Measurements from ENCODE around the gene ZNF98.

ZNF98 gene

GRCh38 chr19:22427547-22427946 is 5.4 kb upstream of the ZNF98 start:
- CTCF ChIA-PET: no interaction called here

More at GRCh38 chr19:22427547-22427946, 5.4 kb upstream of the ZNF98 start:
- TF ChIP-seq ZNF16 (tag by site-specific recombination; IDR thresholded peaks at IDR 0.05; ENCODE audit: low read depth) (no peak), PRDM4 (tag by site-specific recombination; IDR thresholded peaks at IDR 0.05) (no peak), REPIN1 (tag by site-specific recombination; IDR thresholded peaks at IDR 0.05; ENCODE audit: low read depth) (no peak), ZNF274 (IDR thresholded peaks at IDR 0.05; ENCODE audit: low read length) (no peak), ZNF274 (tag by site-specific recombination; IDR thresholded peaks at IDR 0.05; ENCODE audit: borderline replicate concordance) (no peak), ZBTB11 (tag by site-specific recombination; conservative IDR thresholded peaks at IDR 0.05; ENCODE audit: low read depth) (no peak), ZNF362 (tag by site-specific recombination; IDR thresholded peaks at IDR 0.05) (no peak), IKZF3 (tag by site-specific recombination; IDR thresholded peaks at IDR 0.05) (no peak), ZNF202 (tag by site-specific recombination; IDR thresholded peaks at IDR 0.05; ENCODE audit: borderline replicate concordance) (no peak), ZNF776 (tag by site-specific recombination; IDR thresholded peaks at IDR 0.05; ENCODE audit: borderline replicate concordance) (no peak), ZBTB17 (tag by site-specific recombination; IDR thresholded peaks at IDR 0.05) (no peak), SCRT2 (tag by site-specific recombination; IDR thresholded peaks at IDR 0.05) (no peak), ZFP3 (tag by site-specific recombination; IDR thresholded peaks at IDR 0.05; ENCODE audit: low read depth) (no peak), KLF1 (tag by site-specific recombination; IDR thresholded peaks at IDR 0.05) (no peak), ZNF513 (tag by site-specific recombination; IDR thresholded peaks at IDR 0.05) (no peak), ZNF366 (tag by site-specific recombination; conservative IDR thresholded peaks at IDR 0.05) (no peak), SCRT1 (tag by site-specific recombination; IDR thresholded peaks at IDR 0.05; ENCODE audit: borderline replicate concordance) (no peak), ZNF623 (tag by site-specific recombination; IDR thresholded peaks at IDR 0.05) (no peak), ZNF248 (tag by site-specific recombination; IDR thresholded peaks at IDR 0.05) (no peak), ZEB2 (tag by site-specific recombination; IDR thresholded peaks at IDR 0.05) (no peak), ZBTB8A (tag by site-specific recombination; IDR thresholded peaks at IDR 0.05) (no peak)
- POLR2A ChIA-PET: no interaction called here
- Histone ChIP-seq H3K4me3 (ENCODE audit: low read depth, low read length) (no peak overlapping the region), H3K36me3 (ENCODE audit: control insufficient read depth in 2 of 2, insufficient read depth in 1 of 2, low read length in 2 of 2) (no peaks in the 10 kb centered on the region), H3K9me3 (ENCODE audit: control insufficient read depth, insufficient read depth, low read depth, low read length) (no peaks in the 10 kb centered on the region), H3K27ac (ENCODE audit: extremely low read depth, low read depth, low read length) (no peak overlapping the region), H3K4me1 (ENCODE audit: control insufficient read depth, insufficient read depth, low read length) (no peaks in the 10 kb centered on the region)

Measured in HEK293 (cell line).